Gastroesophageal sphincter (tissue), 4 donors: ENCODE measurements around the gene RXYLT1. TPM values are rescaled to one million over a fixed set of nuclear protein-coding genes. Genes with fewer than 3 reads are reported as not detected.

Experiments
- ATAC-seq: fragments of 150-250 bp; one replicate; pipeline ENCODE4 v1.9.1; 2016; ENCODE audit warnings: mild to moderate bottlenecking, moderate library complexity
- H3K27ac ChIP-seq, 4 donors: fragments of 200-600 bp; sonication (generic) in 3 of 4; 1 replicate in 3 of 4; 2 replicates in 1 of 4; pipeline ENCODE4 v1.5.1; 2016 to 2019
- H3K27me3 ChIP-seq: fragments of 200-600 bp; sonication (generic); one replicate; pipeline ENCODE4 v1.5.1; 2019
- H3K36me3 ChIP-seq, 2 donors: fragments of 200-600 bp; sonication (generic); one replicate each; pipeline ENCODE4 v1.5.1; 2019; ENCODE audit warnings: control low read depth in 1 of 2
- H3K4me1 ChIP-seq, 3 donors: fragments of 200-600 bp; sonication (generic); 1 replicate in 2 of 3; 2 replicates in 1 of 3; pipeline ENCODE4 v1.5.1; 2016 to 2019; ENCODE audit warnings: control low read depth in 2 of 3
- H3K4me3 ChIP-seq, 2 donors: fragments of 200-600 bp; sonication (generic); one replicate each; pipeline ENCODE4 v1.5.1; 2019; ENCODE audit warnings: mild to moderate bottlenecking in 1 of 2, moderate library complexity in 1 of 2
- H3K9me3 ChIP-seq, 3 donors: fragments of 200-600 bp; sonication (generic); one replicate each; pipeline ENCODE4 v1.5.1; 2017 to 2019; ENCODE audit warnings: control low read depth in 2 of 3
- EP300 ChIP-seq: sonication (generic); formaldehyde crosslinking; IDR thresholded peaks from one replicate; pipeline ENCODE4 v1.6.1; 2017; ENCODE audit warnings: antibody characterized with exemption, mild to moderate bottlenecking
- POLR2A ChIP-seq, 2 donors: fragments of 450-650 bp; IDR thresholded peaks; one replicate each; pipeline ENCODE4 v1.6.1; 2017; ENCODE audit warnings: antibody characterized with exemption in 2 of 2, mild to moderate bottlenecking in 2 of 2, moderate library complexity in 1 of 2
- POLR2AphosphoS5 ChIP-seq: sonication (generic); formaldehyde crosslinking; IDR thresholded peaks from one replicate; pipeline ENCODE4 v1.6.1; 2017; ENCODE audit warnings: antibody characterized with exemption
- WGBS, 2 donors: methylation state at CpG; one replicate each; pipeline ENCODE4 v1.1.5; 2018; ENCODE audit warnings: low coverage in 1 of 2; 5-methylcytosine and 5-hydroxymethylcytosine counted together
- total RNA-seq, 4 donors: library from RNA; depleted of rRNA; stranded (reverse); fragments of >200 nt; gene quantifications; one replicate each; pipeline ENCODE4 v1.1.0, GENCODE V29; 2016
- TF ChIP-seq, protein P1 (sequence below), 4 experiments: fragments of 200-600 bp in 2 of 4; fragments of 450-650 bp in 2 of 4; sonication (generic) in 1 of 4; IDR thresholded peaks; one replicate each; pipeline ENCODE4 v1.5.1; 2017 to 2019; ENCODE audit warnings: antibody characterized with exemption in 4 of 4, mild to moderate bottlenecking in 2 of 4, moderate library complexity in 2 of 4

RXYLT1 gene
- total RNA-seq, 4 donors from 2014 or later, result 15.4 to 36.3 (median 20.4) TPM

DNA sequence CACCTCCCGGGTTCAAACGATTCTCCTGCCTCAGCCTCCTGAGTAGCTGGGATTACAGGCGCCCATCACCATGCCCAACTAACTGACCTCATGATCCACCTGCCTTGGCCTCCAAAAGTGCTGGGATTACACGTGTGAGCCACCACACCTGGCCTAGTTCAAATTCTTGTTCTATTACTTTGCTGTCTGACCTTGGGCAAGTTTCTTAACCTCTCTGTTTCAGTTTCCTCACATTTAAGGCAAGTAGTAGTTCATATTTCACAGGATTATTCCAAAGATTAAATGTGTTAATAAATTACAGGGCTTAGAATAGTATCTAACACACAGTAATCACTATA, 10.9 kb downstream of the RXYLT1 start:
- Histone ChIP-seq H3K4me3 (no peak overlapping the region), H3K27me3 (no peaks in the 10 kb centered on the region), H3K27ac (no peak overlapping the region), H3K4me1 (no peaks in the 10 kb centered on the region), H3K9me3 (no peaks in the 10 kb centered on the region), H3K36me3 (peaks cover 0 to 63% of the 10 kb centered on the region in 2 donors)
- no peak for TF ChIP-seq POLR2A (IDR thresholded peaks at IDR 0.05)
- TF ChIP-seq EP300, result no peak
- no peak for TF ChIP-seq POLR2AphosphoS5
- ATAC-seq, result no peak
- WGBS, 2 donors, result 87 to 94% methylated on average over 4 of the region's 4 CpGs

DNA sequence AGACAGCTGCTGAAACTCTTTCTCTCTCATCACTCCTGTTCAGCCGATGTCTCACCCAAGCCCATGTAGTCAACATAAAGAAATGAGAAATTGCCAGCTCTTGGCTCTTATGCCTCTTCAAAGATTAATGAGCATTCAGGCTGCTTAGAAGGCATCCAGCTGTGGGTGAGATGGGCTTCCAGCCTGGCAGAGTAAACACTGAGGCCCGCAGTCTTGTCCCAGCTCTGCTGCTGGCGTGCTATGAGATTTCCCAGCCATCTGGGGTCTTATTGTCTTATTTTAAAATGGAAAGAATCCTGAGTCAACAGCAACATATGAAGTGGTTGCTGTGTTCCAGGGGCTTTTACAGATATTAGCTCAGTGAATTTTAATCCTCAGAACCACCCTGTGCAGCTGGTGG, 12.6 kb downstream of the RXYLT1 start:
- 57 to 71% methylated on average over 3 of the region's 3 CpGs for WGBS, 2 donors
- Histone ChIP-seq H3K9me3 (no peaks in the 10 kb centered on the region), H3K4me3 (no peak overlapping the region), H3K36me3 (peaks cover 0 to 50% of the 10 kb centered on the region in 2 donors), H3K27me3 (no peaks in the 10 kb centered on the region), H3K27ac (no peak overlapping the region), H3K4me1 (no peaks in the 10 kb centered on the region)
- TF ChIP-seq, protein P1, sequence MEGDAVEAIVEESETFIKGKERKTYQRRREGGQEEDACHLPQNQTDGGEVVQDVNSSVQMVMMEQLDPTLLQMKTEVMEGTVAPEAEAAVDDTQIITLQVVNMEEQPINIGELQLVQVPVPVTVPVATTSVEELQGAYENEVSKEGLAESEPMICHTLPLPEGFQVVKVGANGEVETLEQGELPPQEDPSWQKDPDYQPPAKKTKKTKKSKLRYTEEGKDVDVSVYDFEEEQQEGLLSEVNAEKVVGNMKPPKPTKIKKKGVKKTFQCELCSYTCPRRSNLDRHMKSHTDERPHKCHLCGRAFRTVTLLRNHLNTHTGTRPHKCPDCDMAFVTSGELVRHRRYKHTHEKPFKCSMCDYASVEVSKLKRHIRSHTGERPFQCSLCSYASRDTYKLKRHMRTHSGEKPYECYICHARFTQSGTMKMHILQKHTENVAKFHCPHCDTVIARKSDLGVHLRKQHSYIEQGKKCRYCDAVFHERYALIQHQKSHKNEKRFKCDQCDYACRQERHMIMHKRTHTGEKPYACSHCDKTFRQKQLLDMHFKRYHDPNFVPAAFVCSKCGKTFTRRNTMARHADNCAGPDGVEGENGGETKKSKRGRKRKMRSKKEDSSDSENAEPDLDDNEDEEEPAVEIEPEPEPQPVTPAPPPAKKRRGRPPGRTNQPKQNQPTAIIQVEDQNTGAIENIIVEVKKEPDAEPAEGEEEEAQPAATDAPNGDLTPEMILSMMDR (IDR thresholded peaks at IDR 0.05), result no peak
- no peak for TF ChIP-seq POLR2AphosphoS5
- ATAC-seq, result no peak

DNA sequence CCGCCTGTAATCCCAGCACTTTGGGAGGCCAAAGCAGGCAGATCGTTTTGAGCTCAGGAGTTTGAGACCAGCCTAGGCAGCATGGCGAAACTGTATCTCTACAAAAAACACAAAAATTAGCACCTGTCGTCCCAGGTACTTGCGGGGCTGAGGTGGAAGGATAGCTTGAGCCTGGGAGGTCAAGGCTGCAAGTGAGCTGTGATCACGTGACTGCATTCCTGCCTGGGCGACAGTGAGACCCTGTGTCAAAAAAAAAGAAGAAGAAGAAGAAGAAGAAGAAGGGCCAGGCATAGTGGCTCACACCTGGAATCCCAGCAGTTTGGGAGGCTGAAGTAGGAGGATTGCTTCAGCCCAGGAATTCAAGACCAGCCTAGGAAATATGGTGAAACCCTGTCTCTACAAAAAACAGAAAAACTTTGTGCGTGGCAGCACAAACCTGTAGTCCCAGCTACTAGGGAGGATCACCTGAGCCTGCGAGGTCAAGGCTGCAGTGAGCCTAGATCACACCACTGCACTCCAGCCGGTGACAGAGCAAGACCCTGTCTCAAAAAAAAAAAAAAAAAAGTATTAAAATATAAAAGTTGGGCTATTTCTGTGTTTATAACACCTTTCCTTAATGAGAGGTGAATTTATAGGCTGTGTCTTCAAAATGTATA, 15.5 kb downstream of the RXYLT1 start:
- Histone ChIP-seq H3K27me3 (no peaks in the 10 kb centered on the region), H3K9me3 (no peaks in the 10 kb centered on the region), H3K4me3 (no peak overlapping the region), H3K36me3 (peaks cover 0 to 28% of the 10 kb centered on the region in 2 donors), H3K27ac (no peak overlapping the region), H3K4me1 (no peaks in the 10 kb centered on the region)
- TF ChIP-seq POLR2A (IDR thresholded peaks at IDR 0.05) (no peak), POLR2AphosphoS5 (no peak), EP300 (no peak)
- TF ChIP-seq, protein P1 (IDR thresholded peaks at IDR 0.05), result no peak
- no peak for ATAC-seq
- WGBS, 2 donors, result 73 to 76% methylated on average over 7 to 8 of the region's 10 CpGs

DNA sequence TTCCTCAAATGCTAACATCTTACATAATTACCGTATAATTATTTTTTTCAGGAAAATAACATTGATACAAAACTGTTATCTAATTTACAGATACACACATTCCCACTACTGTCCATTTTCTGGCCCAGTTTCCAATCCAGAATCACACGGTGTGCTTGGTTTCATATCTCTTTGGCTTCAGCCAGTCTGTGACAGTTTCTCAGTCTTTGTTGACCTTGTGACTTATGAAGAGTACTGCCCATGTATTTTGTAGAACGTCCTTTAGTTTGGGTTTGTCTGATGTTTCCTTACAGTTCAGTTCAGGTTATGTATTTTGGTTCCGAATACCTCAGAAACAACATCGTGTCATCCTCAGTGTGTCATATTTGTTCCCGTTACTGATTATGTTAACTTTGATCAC, 16.2 kb downstream of the RXYLT1 start:
- no peak overlapping the region for H3K4me3 ChIP-seq
- 71 to 90% methylated on average over 4 to 6 of the region's 6 CpGs for WGBS, 2 donors
- H3K36me3 ChIP-seq, result peaks cover 0 to 21% of the 10 kb centered on the region in 2 donors
- no peaks in the 10 kb centered on the region for H3K27me3 ChIP-seq
- no peaks in the 10 kb centered on the region for H3K4me1 ChIP-seq
- no peaks in the 10 kb centered on the region for H3K9me3 ChIP-seq
- ATAC-seq, result no peak
- no peak overlapping the region for H3K27ac ChIP-seq
- no peak for TF ChIP-seq POLR2A (IDR thresholded peaks at IDR 0.05)
- TF ChIP-seq, protein P1 (IDR thresholded peaks at IDR 0.05), result no peak
- TF ChIP-seq POLR2AphosphoS5, result no peak

DNA sequence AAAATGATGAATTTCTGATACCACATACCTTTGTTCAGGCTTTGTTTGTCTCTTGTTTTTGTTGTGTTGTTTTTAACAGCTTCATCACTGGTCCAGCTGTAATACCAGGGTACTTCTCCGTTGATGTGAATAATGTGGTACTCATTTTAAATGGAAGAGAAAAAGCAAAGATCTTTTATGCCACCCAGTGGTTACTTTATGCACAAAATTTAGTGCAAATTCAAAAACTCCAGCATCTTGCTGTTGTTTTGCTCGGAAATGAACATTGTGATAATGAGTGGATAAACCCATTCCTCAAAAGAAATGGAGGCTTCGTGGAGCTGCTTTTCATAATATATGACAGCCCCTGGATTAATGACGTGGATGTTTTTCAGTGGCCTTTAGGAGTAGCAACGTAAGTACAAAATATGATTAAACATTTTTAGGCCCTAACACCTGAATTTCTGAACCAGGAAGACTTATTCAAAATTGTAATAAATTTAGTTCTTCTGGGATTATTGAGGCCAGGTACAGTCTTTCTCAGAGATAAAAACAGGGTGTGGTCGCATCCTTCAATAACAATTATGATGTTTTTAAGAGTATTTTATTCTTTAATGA, 22.4 kb downstream of the RXYLT1 start:
- Histone ChIP-seq H3K4me3 (no peak overlapping the region), H3K9me3 (no peaks in the 10 kb centered on the region), H3K27me3 (no peaks in the 10 kb centered on the region), H3K4me1 (no peaks in the 10 kb centered on the region), H3K27ac (no peak overlapping the region), H3K36me3 (peaks cover 0 to 21% of the 10 kb centered on the region in 2 donors)
- no peak for ATAC-seq
- TF ChIP-seq POLR2AphosphoS5, result no peak
- TF ChIP-seq, protein P1 (IDR thresholded peaks at IDR 0.05), result peak; percentile 32 to 65 (median 44)
- 54 to 64% methylated on average over 6 of the region's 6 CpGs for WGBS, 2 donors
